HFFc6 (cell line): ENCODE results near the gene C10orf53. TPM values are rescaled to one million over a fixed set of nuclear protein-coding genes. Genes with fewer than 3 reads are reported as not detected.
"Not testable (repeated sequence)": the region's sequence is repeated elsewhere in the genome, so short reads cannot be mapped to it uniquely, and the experiment has no call there.

ENCODE experiments used
- DNase-seq: peaks from one replicate; pipeline ENCODE4 v3.0.0-alpha.2; 2018
- H3K27ac Mint-ChIP-seq: 2 replicates; pipeline ENCODE4 v1.8.0; 2020; ENCODE audit warnings: mild to moderate bottlenecking, mixed read lengths
- H3K27me3 Mint-ChIP-seq: 2 replicates; pipeline ENCODE4 v1.8.0; 2021; ENCODE audit warnings: mild to moderate bottlenecking, moderate library complexity, mixed read lengths; ENCODE audit not compliant: insufficient read depth
- H3K36me3 Mint-ChIP-seq: 2 replicates; pipeline ENCODE4 v1.8.0; 2021; ENCODE audit warnings: low read depth, mixed read lengths
- H3K4me1 Mint-ChIP-seq: 2 replicates; pipeline ENCODE4 v1.8.0; 2020; ENCODE audit warnings: low read depth, mixed read lengths
- H3K4me3 Mint-ChIP-seq: 2 replicates; pipeline ENCODE4 v1.8.0; 2020; ENCODE audit warnings: mild to moderate bottlenecking, moderate library complexity, mixed read lengths
- H3K9me3 Mint-ChIP-seq: 2 replicates; pipeline ENCODE4 v1.8.0; 2020; ENCODE audit warnings: mild to moderate bottlenecking, mixed read lengths
- total RNA-seq, 6 experiments: library from RNA; stranded (reverse); fragmentation: NEBNext Ultra II Directional; extraction: Animal tissue kit (Norgen Biotek cat#: 25700); gene quantifications; 2 replicates in 1 of 6; 3 replicates in 5 of 6; pipeline ENCODE4 v1.2.3, GENCODE V29; 2021
- TF ChIP-seq, protein P1 (sequence below): fragments of 200-600 bp; sonication (generic); IDR thresholded peaks from 2 replicates; pipeline ENCODE4 v1.5.0; 2021; ENCODE audit warnings: antibody characterized with exemption, mild to moderate bottlenecking

C10orf53 gene
- total RNA-seq, 6 experiments from 2014 or later = not detected

DNA sequence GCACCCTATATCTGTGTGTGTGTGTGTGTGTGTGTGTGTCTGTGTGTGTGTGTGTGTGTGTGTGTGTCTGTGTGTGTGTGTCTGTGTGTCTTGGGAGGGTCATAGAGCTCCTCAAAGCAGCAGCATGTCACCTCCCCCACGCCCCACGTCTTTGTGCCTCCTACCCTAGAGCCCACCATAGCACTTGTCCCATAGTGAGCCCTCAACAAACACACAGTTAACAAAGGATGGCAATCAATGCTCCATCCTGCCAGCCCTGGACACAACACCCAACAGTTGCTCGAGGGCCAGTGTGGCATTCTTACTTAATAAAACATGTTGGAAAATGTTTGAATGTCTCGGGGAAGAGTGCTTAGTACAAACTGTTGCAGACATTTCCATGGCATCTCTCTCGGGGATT is 30.5 kb downstream of the C10orf53 start:
- no peak for DNase-seq
- Mint-ChIP-seq H3K27ac (no peak overlapping the region), H3K9me3 (no peaks in the 10 kb centered on the region), H3K4me3 (no peak overlapping the region), H3K36me3 (no peaks in the 10 kb centered on the region), H3K4me1 (no peaks in the 10 kb centered on the region), H3K27me3 (peaks cover 43% of the 10 kb centered on the region)
- TF ChIP-seq, protein P1, sequence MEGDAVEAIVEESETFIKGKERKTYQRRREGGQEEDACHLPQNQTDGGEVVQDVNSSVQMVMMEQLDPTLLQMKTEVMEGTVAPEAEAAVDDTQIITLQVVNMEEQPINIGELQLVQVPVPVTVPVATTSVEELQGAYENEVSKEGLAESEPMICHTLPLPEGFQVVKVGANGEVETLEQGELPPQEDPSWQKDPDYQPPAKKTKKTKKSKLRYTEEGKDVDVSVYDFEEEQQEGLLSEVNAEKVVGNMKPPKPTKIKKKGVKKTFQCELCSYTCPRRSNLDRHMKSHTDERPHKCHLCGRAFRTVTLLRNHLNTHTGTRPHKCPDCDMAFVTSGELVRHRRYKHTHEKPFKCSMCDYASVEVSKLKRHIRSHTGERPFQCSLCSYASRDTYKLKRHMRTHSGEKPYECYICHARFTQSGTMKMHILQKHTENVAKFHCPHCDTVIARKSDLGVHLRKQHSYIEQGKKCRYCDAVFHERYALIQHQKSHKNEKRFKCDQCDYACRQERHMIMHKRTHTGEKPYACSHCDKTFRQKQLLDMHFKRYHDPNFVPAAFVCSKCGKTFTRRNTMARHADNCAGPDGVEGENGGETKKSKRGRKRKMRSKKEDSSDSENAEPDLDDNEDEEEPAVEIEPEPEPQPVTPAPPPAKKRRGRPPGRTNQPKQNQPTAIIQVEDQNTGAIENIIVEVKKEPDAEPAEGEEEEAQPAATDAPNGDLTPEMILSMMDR = no peak

DNA sequence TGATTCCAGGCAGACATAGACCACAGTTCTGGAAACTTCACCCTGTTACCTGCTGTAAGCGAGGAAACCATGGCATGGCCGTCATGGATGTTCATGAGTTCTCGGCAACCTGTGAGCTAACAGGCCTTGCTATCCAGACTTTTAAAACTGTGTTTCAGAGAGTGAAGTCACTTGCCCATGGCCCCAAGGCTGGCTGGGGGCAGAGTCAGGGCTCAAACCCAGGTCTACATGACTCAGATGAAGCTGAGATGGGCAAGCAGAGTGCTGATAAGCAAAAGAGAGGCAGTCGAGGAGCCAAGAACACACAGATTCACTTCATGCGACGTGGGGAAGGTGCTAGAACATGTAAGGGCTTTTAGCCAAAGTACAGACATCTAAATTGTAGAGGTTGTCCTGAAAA is 31.5 kb downstream of the C10orf53 start:
- Mint-ChIP-seq H3K27ac (no peak overlapping the region), H3K4me3 (no peak overlapping the region), H3K4me1 (no peaks in the 10 kb centered on the region)

DNA sequence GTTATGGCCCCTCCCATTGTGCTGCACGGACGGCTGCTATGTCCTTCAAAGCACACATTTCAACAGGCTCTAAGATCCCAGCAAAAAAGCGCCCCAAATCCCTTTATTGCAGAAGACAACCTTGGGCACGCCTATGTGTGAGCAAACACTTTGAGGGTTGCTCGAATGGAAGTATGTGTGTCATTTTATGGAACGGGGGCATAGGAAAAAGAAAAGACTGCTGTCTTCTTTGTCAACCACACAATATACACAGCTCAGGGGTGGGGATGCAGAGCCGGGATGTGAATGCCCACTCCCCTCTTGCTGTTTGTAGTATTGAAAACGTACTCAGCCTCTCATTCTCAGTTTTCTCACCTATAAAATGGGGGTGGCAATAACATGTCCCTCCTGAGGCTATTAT is 32.0 kb downstream of the C10orf53 start:
- Mint-ChIP-seq H3K27me3 (peaks cover 45% of the 10 kb centered on the region), H3K36me3 (no peaks in the 10 kb centered on the region), H3K4me3 (no peak overlapping the region), H3K4me1 (no peaks in the 10 kb centered on the region), H3K9me3 (no peaks in the 10 kb centered on the region), H3K27ac (no peak overlapping the region)
- DNase-seq = no peak
- TF ChIP-seq, protein P1 = no peak

More for the DNA sequence above, 31.5 kb downstream of the C10orf53 start:
- H3K27me3 Mint-ChIP-seq = peaks cover 43% of the 10 kb centered on the region
- TF ChIP-seq, protein P1 = no peak
- no peaks in the 10 kb centered on the region for H3K9me3 Mint-ChIP-seq
- H3K36me3 Mint-ChIP-seq = no peaks in the 10 kb centered on the region
- no peak for DNase-seq

DNA sequence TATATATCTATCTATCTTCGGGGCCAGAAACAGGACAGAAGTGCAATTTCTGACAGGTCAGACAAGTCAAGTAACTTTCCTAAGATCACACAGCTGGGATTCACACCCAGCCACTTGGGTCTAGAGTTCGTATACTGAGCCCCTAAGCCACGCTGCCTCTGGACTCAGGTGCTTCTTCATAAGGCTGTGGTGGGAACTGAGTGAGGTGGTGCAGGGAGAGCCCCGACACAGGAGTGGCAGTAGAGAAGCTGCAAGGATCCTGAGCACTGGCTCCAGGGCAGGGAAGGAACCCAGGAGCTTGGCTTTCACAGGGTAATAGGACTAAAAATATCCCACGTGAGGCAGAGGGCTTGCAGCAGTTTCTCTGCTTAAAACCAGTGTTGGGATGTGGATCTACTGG is 33.8 kb downstream of the C10orf53 start:
- no peak for DNase-seq
- Mint-ChIP-seq H3K9me3 (no peaks in the 10 kb centered on the region), H3K27me3 (peaks cover 44% of the 10 kb centered on the region), H3K4me3 (no peak overlapping the region), H3K4me1 (no peaks in the 10 kb centered on the region), H3K27ac (no peak overlapping the region), H3K36me3 (no peaks in the 10 kb centered on the region)
- TF ChIP-seq, protein P1 = no peak

DNA sequence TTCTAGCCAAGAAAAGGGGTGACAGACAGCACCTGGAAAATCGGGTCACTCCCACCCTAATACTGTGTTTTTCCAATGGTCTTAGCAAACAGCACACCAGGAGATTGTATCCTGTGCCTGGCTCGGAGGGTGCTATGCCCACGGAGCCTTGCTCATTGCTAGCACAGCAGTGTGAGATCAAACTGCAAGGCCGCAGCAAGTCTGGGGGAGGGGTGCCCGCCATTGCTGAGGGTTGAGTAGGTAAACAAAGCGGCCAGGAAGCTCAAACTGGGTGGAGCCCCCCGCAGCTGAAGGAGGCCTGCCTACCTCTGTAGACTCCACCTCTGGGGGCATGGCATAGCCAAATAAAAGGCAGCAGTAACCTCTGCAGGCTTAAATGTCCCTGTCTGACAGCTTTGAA is 35.7 kb downstream of the C10orf53 start:
- H3K4me1 Mint-ChIP-seq, H3K27ac Mint-ChIP-seq, DNase-seq, H3K36me3 Mint-ChIP-seq, H3K4me3 Mint-ChIP-seq, H3K9me3 Mint-ChIP-seq: not testable (repeated sequence)
- peaks cover 33% of the 10 kb centered on the region for H3K27me3 Mint-ChIP-seq

DNA sequence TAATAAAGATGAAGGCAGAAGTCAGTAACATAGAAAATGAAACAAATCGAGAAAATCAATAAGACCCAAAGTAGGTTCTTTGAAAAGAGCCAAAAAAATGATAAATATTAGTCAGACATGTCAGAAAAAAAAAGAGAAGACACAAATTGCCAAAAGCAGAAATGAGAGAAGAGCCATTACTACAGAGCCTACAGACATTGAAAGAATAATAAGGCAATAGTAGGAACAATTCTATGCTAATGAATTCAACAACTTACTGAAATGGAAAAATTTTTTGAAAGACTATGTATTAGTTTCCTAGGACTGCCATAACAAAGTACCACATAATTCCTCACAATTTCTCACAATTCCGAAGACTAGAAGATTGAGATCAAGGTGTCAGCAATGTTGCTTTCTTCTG is 47.1 kb downstream of the C10orf53 start:
- Mint-ChIP-seq H3K4me3 (no peak overlapping the region), H3K9me3 (peaks cover 12% of the 10 kb centered on the region), H3K4me1 (no peaks in the 10 kb centered on the region), H3K27me3 (peaks cover 35% of the 10 kb centered on the region), H3K36me3 (no peaks in the 10 kb centered on the region), H3K27ac (no peak overlapping the region)
- TF ChIP-seq, protein P1 = no peak
- no peak for DNase-seq
